GM19438 (cell line): ENCODE results near the gene FUOM.
A peak's percentile ranks its signal among the peaks of the same experiment; 100 is the strongest.

ENCODE experiments used
- ATAC-seq: cut with Tn5 transposase; IDR thresholded peaks from one replicate; pipeline ENCODE4 v1.9.1; 2021; ENCODE audit warnings: low read depth; ENCODE audit not compliant: unreplicated experiment

The FUOM gene

DNA sequence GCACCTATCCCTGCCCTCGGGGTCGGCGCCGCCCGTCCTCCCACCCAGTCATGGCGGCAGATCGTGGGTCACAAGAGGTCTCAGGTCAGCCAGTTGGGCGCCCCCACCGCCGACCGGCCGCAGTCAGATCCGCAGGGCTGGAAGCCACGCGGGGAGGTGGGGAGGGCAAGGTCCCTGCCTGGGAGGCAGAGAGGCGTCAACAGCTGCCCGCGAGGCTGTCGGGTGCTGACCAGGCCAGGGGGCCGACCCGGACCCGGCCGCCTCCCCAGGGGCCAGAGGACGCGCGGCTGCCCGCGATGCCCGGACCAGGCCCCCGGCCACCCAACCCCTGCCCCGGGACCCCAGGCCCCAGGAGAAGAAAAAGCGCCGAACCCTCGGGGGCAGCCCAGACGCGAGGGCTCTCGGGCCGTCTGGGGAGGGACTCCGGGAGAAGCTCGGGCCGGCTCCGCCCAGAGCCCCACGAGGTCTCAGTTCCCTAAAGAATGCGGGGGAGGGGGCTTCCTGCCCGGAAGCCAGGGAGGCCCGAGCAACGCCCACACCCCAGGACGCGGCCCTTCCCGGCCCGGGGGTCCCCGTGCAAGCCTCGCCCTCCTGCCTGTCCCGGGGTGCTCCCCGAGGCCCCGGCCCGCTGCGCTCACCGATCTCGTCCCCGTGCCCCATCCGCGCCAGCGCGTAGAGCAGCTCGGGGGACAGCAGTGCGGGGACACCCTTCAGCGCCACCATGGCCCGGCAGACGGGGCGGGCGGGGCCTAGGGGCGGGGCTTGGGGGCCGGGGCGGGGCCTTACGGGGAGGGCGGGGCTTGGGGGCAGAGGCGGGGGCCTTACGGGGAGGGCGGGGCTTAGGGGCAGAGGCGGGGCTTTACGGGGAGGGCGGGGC is at the start of gene FUOM:
Gene FUOM, minus strand, starts transcription at position 735 of the 877 bp plus-strand sequence. Its CDS starts 12 bp downstream, at position 723.
- ATAC-seq = peak; percentile 60

DNA sequence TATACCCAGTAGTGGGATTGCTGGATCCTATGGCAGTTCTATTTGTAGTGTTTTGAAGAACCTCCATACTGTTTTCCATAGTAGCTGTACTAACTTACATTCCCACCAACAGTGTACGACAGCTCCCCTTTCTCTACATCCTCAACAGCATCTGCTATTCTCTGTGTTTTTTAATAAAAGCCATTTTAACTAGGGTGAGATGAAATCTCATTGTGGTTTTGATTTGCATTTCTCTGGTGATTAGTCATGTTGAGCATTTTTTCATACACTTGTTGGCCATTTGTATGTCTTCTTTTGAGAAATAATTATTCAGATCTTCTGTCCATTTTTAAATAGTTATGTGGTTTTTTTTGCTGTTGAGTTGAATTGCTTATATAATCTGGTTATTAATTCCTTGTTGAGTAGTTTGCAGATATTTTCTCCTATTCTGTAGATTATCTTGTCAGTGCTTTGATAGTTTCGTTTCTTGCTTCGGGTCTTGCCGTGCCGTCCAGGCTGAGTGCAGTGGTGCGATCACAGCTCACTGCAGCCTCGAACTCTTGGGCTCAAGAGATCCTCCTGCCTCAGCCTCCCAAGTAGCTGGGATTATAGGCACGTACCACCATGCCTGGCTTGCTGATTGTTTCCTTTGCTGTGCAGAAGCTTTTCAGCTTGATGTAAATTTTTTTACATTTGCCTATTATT is 48.2 kb upstream of the FUOM start:
- ATAC-seq = peak; percentile 57

GRCh38 chr10:133405272-133405671 is 47.5 kb upstream of the FUOM start:
- no peak for ATAC-seq

DNA sequence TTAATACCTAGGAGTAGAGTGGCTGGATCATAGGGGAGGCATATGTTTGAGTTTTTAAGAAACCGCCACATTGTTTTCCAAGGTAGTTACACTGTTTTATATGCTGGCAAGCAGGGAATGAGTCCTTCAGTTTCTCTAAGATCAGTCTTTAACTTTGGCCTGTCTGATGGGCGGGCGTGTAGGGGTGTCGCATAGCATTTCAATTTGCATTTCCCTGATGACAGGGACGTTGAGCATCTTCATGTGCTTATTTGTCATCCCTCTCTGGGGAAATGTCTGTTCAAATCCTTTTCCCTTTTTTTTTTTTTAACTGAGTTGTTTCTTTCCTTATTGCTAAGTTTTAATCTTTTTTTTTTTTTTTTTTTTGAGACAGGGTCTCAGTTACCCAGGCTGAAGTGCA is 46.0 kb upstream of the FUOM start:
- ATAC-seq = no peak

- ATAC-seq = no peak
Observed at GRCh38 chr10:133403359-133403758, 45.5 kb upstream of the FUOM start.

DNA sequence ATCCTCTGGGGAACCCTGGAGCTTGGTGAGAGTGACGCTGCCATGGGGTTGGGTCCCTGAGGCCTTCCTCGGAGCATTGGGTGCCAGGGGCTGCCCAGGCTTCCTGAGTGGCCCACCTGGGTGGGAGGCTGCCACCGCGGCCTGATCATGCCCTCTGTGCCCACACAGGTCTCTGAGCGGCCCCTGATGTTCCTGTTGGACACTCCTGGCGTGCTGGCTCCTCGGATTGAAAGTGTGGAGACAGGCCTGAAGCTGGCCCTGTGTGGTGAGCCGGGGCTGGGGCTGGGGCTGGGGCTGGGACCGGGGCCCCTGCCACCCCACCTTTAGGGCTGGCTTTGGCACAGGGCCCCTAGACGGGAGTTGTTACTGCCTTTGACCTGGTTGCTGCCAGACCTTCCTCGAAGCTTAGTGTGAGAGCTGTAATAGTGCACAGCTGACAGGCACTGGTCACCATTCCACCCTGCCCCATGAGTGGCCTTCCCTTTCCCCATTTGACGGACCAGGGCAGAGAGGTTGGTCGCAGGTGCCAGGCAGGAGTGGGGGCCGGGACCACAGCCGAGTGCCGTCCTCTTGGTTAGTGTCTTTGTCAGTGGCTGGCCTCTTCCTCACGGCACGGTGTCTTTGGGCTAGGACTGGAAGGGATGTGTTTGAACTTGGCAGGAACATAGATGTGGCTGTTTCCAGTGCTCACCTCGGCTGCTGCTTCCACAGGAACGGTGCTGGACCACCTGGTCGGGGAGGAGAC is 44.3 kb upstream of the FUOM start:
- no peak for ATAC-seq

DNA sequence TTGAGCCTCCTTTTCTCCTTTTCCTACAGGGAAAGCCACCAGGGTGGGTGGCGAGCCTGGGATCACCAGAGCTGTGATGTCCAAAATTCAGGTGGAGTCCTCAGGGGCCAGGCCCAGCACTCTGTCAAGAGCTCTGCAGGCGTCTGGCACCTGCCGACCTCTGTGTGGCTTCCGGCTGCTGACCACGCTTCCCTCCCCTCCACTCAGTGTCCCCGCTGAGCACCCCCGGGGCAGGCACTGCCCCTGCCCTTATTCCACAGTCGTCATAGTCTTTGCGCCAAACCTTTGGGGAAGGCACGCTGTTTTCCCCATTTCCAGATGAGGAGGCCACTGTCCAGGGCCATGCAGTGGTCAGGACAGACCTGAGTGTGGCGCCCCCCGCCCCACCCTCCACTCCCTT is 43.7 kb upstream of the FUOM start:
- no peak for ATAC-seq

DNA sequence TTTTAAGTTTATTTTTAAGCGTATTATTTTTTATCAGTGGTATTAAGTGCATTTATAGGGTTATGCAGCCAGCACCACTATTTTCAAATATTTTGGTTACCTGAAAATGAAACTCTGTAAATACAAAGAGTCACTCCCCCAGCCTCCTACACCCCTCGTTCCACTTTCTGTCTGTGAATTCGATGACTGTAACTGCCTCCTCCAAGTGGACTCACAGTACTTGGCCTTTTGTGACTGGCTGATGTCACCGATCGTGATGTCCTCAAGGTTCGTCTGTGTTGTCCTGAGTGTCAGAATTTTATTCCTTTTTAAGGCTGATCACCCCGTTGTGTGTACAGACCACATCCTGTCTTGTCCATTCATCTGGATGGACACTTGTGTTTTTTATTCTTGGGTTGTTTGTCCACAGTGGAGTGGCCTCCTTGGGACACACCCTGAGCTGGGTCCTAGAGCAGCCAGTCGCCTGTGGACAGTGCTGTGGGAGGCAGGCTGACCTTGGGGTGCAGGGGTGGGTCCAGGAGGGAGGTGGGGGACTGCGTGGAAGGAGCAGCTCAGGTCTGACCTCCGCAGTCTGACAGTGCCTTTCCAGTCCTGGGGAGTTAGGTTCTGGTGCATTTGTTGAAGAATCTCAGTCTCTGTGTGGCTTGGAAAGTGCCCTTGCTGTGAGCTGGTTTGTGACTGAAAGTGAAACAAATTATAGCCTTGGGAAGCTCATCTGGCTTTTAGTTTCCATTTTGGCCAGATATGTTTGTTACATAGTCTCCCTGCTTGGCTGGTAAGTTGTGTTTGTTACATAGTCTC is 43.0 kb upstream of the FUOM start:
- peak; percentile 76 for ATAC-seq

GRCh38 chr10:133399123-133399601 is 41.3 kb upstream of the FUOM start:
- ATAC-seq = no peak

DNA sequence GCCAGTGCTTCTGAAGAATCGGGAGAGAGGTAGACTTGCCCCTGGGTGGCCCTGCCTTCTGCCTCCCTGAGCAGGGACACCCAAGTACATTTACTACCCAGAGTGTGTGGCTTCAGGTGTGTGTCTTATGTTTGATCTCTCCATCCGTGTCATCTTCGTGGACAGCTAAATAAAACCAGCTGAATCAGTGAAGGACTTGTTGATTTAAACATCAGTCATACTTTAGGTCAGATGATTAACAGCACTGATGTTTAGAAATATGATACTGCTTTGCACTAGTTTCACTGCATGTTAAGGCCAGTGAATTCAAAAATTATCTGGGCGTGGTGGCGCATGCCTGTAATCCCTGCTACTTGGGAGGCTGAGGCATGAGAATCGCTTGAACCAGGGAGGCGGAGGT is 40.1 kb upstream of the FUOM start:
- ATAC-seq = no peak

- ATAC-seq = no peak
Observed at GRCh38 chr10:133396035-133396624, 38.3 kb upstream of the FUOM start.

DNA sequence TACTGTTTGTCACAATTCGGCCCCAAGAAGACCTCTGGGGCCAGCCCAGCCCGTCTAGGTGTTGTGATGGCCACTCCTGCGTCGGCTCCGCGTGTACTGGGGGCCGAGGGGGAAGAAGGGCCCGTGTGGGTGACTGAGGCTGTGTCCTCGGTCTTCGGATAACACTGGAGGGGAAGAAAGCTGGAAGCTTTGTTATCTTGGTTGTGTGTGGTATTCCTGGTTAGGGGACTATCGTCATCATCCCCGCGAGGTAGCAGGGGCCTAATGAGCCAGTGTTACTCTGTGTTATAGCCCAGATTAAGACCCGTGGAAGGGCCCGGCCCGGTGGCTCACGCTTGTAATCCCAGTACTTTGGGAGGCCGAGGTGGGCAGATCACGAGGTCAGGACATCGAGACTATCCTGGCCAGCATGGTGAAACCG is 37.0 kb upstream of the FUOM start:
- no peak for ATAC-seq

DNA sequence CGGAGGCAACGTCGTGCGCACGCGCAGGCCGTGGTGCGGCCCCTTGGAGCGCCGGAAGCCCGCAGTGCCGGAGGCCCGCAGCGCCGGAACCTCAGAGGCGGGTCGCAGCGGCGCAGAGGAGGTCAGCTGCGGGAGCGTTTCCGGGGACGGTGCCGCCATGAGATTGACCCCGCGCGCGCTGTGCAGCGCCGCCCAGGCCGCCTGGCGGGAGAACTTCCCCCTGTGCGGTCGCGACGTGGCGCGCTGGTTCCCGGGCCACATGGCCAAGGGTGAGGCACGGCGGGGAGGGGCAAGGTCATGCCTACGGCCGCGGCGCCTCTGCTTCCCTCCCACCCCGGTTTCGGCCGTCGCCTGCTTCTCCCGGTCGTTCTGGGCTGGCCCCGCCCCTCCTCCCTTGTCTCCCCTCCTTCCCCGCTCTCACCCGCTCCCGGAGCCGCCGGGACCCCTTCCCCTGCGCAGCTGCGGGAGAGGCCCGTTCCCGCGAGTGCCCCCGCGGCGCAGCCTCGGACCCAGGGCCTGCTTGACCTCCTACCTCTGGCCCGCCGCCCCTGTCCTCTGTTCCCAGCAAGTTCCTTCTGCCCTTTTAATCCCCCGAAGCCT is 36.3 kb upstream of the FUOM start, which contains the start of gene MTG1:
Gene MTG1, plus strand, starts transcription at position 94 of the 600 bp plus-strand sequence. Its CDS starts 64 bp downstream, at position 158.
- ATAC-seq = peak; percentile 63

- no peak for ATAC-seq
Observed at GRCh38 chr10:133393401-133394063, 35.7 kb upstream of the FUOM start.

GRCh38 chr10:133391761-133392518 is 34.1 kb upstream of the FUOM start:
- ATAC-seq = no peak

GRCh38 chr10:133391249-133391635 is 33.4 kb upstream of the FUOM start:
- ATAC-seq = no peak

DNA sequence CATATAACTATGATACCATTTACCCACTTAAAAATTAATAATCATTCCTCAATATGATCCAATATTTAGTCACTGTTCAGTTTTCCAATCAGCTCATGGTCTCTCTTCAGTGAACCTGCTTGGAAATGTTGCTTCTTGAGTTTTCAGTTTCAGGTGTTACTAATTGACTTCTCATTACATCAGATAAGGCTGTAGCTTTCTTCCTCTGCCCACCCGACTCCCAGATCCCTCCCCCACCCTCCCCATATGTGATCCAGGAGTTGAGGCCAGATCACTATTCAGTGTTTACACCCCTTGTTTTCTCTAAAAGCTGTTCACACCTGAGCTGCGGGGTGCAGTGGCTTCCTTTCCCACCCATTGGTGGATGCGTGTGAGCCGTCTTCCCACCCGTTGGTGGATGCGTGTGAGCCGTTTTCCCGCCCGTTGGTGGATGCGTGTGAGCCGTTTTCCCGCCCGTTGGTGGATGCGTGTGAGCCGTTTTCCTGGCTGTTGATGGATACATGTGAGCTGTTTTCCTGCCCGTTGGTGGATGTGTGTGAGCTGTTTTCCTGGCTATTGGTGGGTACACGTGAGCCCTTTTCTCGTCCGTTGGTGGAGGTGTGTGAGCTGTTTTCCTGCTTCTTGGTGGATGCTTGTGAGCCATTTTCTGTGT is 32.9 kb upstream of the FUOM start:
- ATAC-seq = no peak
